PC-9 (cell line): Measurements from ENCODE around the gene SHANK1. TPM values are rescaled to one million over a fixed set of nuclear protein-coding genes. Genes with fewer than 3 reads are reported as not detected.

Source experiments
- BruUV-seq: library from RNA; stranded (reverse); fragments of 400-500 nt; replicated peaks from 2 replicates; lab custom pipeline; 2021; lab: Mats Ljungman, UMichigan
- CTCF ChIA-PET: fragments of 300-600 bp; sonication (Branson Sonifier 250); formaldehyde crosslinking; loops from one replicate; lab custom pipeline; 2022; ENCODE audit warnings: antibody characterized with exemption; lab: Charles Lee
- POLR2A ChIA-PET: fragments of 300-600 bp; sonication (Branson Sonifier 250); formaldehyde crosslinking; loops from one replicate; lab custom pipeline; 2022; ENCODE audit warnings: antibody characterized with exemption; ENCODE audit not compliant: unreplicated experiment; lab: Charles Lee
- DNase-seq, 2 experiments: peaks; one replicate each; pipeline versions ENCODE4 v3.0.0 to v3.0.0-alpha.2; 2015 to 2022; ENCODE audit warnings: mixed read lengths in 1 of 2
- H2AFZ ChIP-seq: fragments of 200-600 bp; sonication (generic); 2 replicates; pipeline ENCODE4 v1.8.1; 2017; ENCODE audit warnings: antibody characterized with exemption
- H3F3A ChIP-seq: fragments of 200-600 bp; sonication (generic); 2 replicates; pipeline ENCODE4 v1.8.1; 2017; ENCODE audit warnings: antibody characterized with exemption, mild to moderate bottlenecking, low read depth; ENCODE audit not compliant: insufficient read depth
- H3K27ac ChIP-seq: fragments of 200-600 bp; sonication (generic); 2 replicates; pipeline ENCODE4 v1.6.1; 2016; ENCODE audit warnings: mixed run types
- H3K27me3 ChIP-seq: fragments of 200-600 bp; sonication (generic); 2 replicates; pipeline ENCODE4 v1.6.1; 2016; ENCODE audit warnings: low read depth, mixed run types; ENCODE audit not compliant: insufficient read depth
- H3K36me3 ChIP-seq: fragments of 200-600 bp; sonication (generic); 2 replicates; pipeline ENCODE4 v1.6.1; 2016; ENCODE audit warnings: low read depth, mixed run types
- H3K4me1 ChIP-seq: fragments of 200-600 bp; sonication (generic); replicated peaks from 2 replicates; pipeline ENCODE4 v1.6.1; 2016; ENCODE audit warnings: mixed run types; ENCODE audit not compliant: insufficient read depth
- H3K4me2 ChIP-seq: fragments of 200-600 bp; sonication (generic); 2 replicates; pipeline ENCODE4 v1.6.1; 2017; ENCODE audit warnings: mixed run types
- H3K4me3 ChIP-seq: fragments of 200-600 bp; sonication (generic); 2 replicates; pipeline ENCODE4 v1.6.1; 2016; ENCODE audit warnings: mixed run types
- H3K79me2 ChIP-seq: fragments of 200-600 bp; sonication (generic); 2 replicates; pipeline ENCODE4 v1.6.1; 2017; ENCODE audit warnings: low read depth, mixed run types
- H3K9me2 ChIP-seq: fragments of 200-600 bp; sonication (generic); 2 replicates; pipeline ENCODE4 v1.8.1; 2017; ENCODE audit warnings: mild to moderate bottlenecking; ENCODE audit not compliant: insufficient read depth
- H3K9me3 ChIP-seq: fragments of 200-600 bp; sonication (generic); 2 replicates; pipeline ENCODE4 v1.8.1; 2016; ENCODE audit warnings: low read depth; ENCODE audit not compliant: insufficient read depth
- H4K20me1 ChIP-seq: fragments of 200-600 bp; sonication (generic); 2 replicates; pipeline ENCODE4 v1.8.1; 2017; ENCODE audit not compliant: insufficient read depth
- EZH2 ChIP-seq: fragments of 200-600 bp; sonication (generic); IDR thresholded peaks from 2 replicates; pipeline ENCODE4 v1.8.0; 2017; ENCODE audit warnings: antibody characterized with exemption, low read depth
- intact Hi-C: fragments of 100-400 bp; cut with micrococcal nuclease; formaldehyde crosslinking; loops from one replicate; pipeline ENCODE4 v1.10.0; 2022; ENCODE audit not compliant: unreplicated experiment
- total RNA-seq: library from RNA; stranded (reverse); gene quantifications from 2 replicates; pipeline ENCODE4 v1.2.3, GENCODE V29; 2021
- TF ChIP-seq, protein P1 (sequence below): fragments of 200-600 bp; sonication (generic); conservative IDR thresholded peaks from 2 replicates; pipeline ENCODE4 v1.6.1; 2017; ENCODE audit warnings: mixed run types, antibody characterized with exemption, mild to moderate bottlenecking, moderate library complexity

SHANK1 gene
- total RNA-seq, 1 experiment from 2014 or later: not detected

DNA sequence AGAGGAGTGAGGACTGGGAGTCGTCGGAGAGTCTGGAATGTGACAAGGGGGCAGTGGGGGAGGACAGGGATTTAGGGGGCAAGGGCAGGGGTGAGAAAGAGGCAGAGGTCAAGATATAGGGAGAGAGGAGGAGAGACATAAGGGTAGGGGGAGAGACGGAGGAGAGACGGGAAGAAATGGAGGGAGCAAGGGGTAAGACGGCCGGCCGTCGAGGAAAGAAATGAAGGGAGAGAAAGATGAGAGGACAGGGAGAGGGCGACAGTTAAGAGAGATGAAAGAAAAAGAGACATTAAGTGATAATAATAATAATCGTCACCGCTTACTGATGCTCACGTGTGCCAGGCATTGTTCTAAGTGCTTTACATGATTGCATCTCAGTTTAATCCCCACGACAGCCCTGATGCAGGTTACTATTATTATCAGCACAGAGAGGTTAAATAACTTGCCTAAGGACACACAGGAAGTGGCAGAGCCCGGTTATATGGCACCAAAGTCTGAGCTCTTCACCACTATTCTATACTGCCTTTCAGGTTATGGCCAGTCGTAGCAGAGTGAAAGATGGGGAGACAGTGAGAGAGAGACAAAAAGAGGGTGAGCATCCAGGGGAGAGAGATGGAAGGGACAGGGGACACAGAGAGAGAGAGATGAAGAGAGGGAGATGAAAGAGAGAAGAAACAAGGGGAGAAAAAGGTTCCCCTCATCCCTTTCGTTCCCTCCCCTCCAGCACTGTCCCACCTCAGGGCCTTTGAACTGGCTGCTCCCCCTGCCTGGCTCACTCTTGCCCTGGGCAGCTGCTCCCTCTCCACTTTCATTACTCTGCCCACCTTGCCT lies 56.7 kb downstream of the SHANK1 start:
- TF ChIP-seq, protein P1, sequence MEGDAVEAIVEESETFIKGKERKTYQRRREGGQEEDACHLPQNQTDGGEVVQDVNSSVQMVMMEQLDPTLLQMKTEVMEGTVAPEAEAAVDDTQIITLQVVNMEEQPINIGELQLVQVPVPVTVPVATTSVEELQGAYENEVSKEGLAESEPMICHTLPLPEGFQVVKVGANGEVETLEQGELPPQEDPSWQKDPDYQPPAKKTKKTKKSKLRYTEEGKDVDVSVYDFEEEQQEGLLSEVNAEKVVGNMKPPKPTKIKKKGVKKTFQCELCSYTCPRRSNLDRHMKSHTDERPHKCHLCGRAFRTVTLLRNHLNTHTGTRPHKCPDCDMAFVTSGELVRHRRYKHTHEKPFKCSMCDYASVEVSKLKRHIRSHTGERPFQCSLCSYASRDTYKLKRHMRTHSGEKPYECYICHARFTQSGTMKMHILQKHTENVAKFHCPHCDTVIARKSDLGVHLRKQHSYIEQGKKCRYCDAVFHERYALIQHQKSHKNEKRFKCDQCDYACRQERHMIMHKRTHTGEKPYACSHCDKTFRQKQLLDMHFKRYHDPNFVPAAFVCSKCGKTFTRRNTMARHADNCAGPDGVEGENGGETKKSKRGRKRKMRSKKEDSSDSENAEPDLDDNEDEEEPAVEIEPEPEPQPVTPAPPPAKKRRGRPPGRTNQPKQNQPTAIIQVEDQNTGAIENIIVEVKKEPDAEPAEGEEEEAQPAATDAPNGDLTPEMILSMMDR: no peak
- TF ChIP-seq EZH2: no peak
- Histone ChIP-seq H3F3A (no peaks in the 10 kb centered on the region), H3K27me3 (peaks cover 47% of the 10 kb centered on the region), H3K36me3 (no peaks in the 10 kb centered on the region), H3K4me1 (no peaks in the 10 kb centered on the region), H3K9me2 (no peaks in the 10 kb centered on the region), H3K27ac (no peak overlapping the region), H2AFZ (no peak overlapping the region), H3K79me2 (no peaks in the 10 kb centered on the region), H4K20me1 (no peaks in the 10 kb centered on the region), H3K4me3 (no peak overlapping the region), H3K4me2 (no peak overlapping the region), H3K9me3 (no peaks in the 10 kb centered on the region)
- DNase-seq: no peak
- CTCF ChIA-PET: no interaction called here
- intact Hi-C loops: no loop called here
- BruUV-seq: no TSS peak
- POLR2A ChIA-PET: no interaction called here

- Histone ChIP-seq H3F3A (no peaks in the 10 kb centered on the region), H3K4me2 (no peak overlapping the region), H3K9me2 (no peaks in the 10 kb centered on the region), H3K4me1 (no peaks in the 10 kb centered on the region), H2AFZ (no peak overlapping the region), H3K4me3 (no peak overlapping the region), H3K27me3 (peaks cover 56% of the 10 kb centered on the region), H3K36me3 (no peaks in the 10 kb centered on the region), H3K9me3 (no peaks in the 10 kb centered on the region), H3K79me2 (no peaks in the 10 kb centered on the region), H3K27ac (no peak overlapping the region), H4K20me1 (no peaks in the 10 kb centered on the region)
- TF ChIP-seq, protein P1: no peak
- no peak for TF ChIP-seq EZH2
- intact Hi-C loops: no loop called here
- BruUV-seq: no TSS peak
- ChIA-PET POLR2A (no interaction called here), CTCF (no interaction called here)
- no peak for DNase-seq
Measured at GRCh38 chr19:50661766-50662650, 57.6 kb downstream of the SHANK1 start.

- H3K79me2 ChIP-seq: no peaks in the 10 kb centered on the region
- peaks cover 65% of the 10 kb centered on the region for H3K27me3 ChIP-seq
- no peak for DNase-seq
- CTCF ChIA-PET: no interaction called here
- no peak overlapping the region for H2AFZ ChIP-seq
- no peak overlapping the region for H3K4me3 ChIP-seq
- no TSS peak for BruUV-seq
- intact Hi-C loops: no loop called here
- H3F3A ChIP-seq: no peaks in the 10 kb centered on the region
- POLR2A ChIA-PET: no interaction called here
- H3K27ac ChIP-seq: no peak overlapping the region
- no peak overlapping the region for H3K4me2 ChIP-seq
- no peaks in the 10 kb centered on the region for H4K20me1 ChIP-seq
- TF ChIP-seq, protein P1: no peak
- H3K9me3 ChIP-seq: no peaks in the 10 kb centered on the region
- no peaks in the 10 kb centered on the region for H3K4me1 ChIP-seq
- H3K36me3 ChIP-seq: no peaks in the 10 kb centered on the region
- H3K9me2 ChIP-seq: no peaks in the 10 kb centered on the region
Measured at GRCh38 chr19:50661023-50661422, 58.6 kb downstream of the SHANK1 start.
